CD4-positive, alpha-beta memory T cell (primary cell): ENCODE data around the gene MYO5A. TPM values are rescaled to one million over a fixed set of nuclear protein-coding genes. Genes with fewer than 3 reads are reported as not detected.

Experiments used
- CTCF ChIA-PET: fragments of 350-600 bp; sonication (Branson Sonifier 250); formaldehyde crosslinking; loops from one replicate; lab custom pipeline; 2021; ENCODE audit warnings: inconsistent platforms; ENCODE audit not compliant: partially characterized antibody; lab: Charles Lee
- POLR2A ChIA-PET: fragments of 350-600 bp; sonication (Branson Sonifier 250); formaldehyde crosslinking; loops from one replicate; lab custom pipeline; 2021; ENCODE audit not compliant: partially characterized antibody; lab: Charles Lee
- DNase-seq, 5 donors: peaks; one replicate each; pipeline versions ENCODE4 v3.0.0 to v3.0.0-alpha.2; 2020 to 2022; ENCODE audit warnings: mixed read lengths in 1 of 5
- H3K27ac ChIP-seq: one replicate; pipeline ENCODE4 v1.7.0; 2013; ENCODE audit warnings: low read depth, low read length
- H3K27me3 ChIP-seq: 2 replicates; pipeline ENCODE4 v1.7.0; 2013; ENCODE audit warnings: mild to moderate bottlenecking, low read length, moderate library complexity; ENCODE audit not compliant: insufficient read depth
- H3K36me3 ChIP-seq: 2 replicates; pipeline ENCODE4 v1.7.0; 2013; ENCODE audit warnings: mild to moderate bottlenecking, low read length, moderate library complexity; ENCODE audit not compliant: insufficient read depth
- H3K4me1 ChIP-seq: 2 replicates; pipeline ENCODE4 v1.7.0; 2013; ENCODE audit warnings: mild to moderate bottlenecking, low read length, moderate library complexity; ENCODE audit not compliant: insufficient read depth
- H3K4me3 ChIP-seq, 2 donors: one replicate each; pipeline ENCODE4 v1.7.0; 2013; ENCODE audit warnings: low read length in 2 of 2, mild to moderate bottlenecking in 1 of 2
- H3K9me3 ChIP-seq, 2 donors: one replicate each; pipeline ENCODE4 v1.7.0; 2013; ENCODE audit warnings: low read length in 2 of 2, control low read depth in 1 of 2; ENCODE audit not compliant: control insufficient read depth in 1 of 2
- H3K27ac Mint-ChIP-seq, 7 donors: one replicate each; pipeline ENCODE4 v1.8.0; 2020 to 2021; ENCODE audit warnings: mixed read lengths in 7 of 7, mild to moderate bottlenecking in 6 of 7, inconsistent platforms in 3 of 7, moderate library complexity in 3 of 7
- H3K27me3 Mint-ChIP-seq, 2 donors: one replicate each; pipeline ENCODE4 v1.8.0; 2020 to 2021; ENCODE audit warnings: mixed read lengths in 2 of 2
- H3K36me3 Mint-ChIP-seq, 2 donors: one replicate each; pipeline ENCODE4 v1.8.0; 2020 to 2021; ENCODE audit warnings: mixed read lengths in 2 of 2, inconsistent platforms in 1 of 2, mild to moderate bottlenecking in 1 of 2
- H3K4me1 Mint-ChIP-seq, 4 donors: one replicate each; pipeline ENCODE4 v1.8.0; 2020 to 2021; ENCODE audit warnings: mixed read lengths in 4 of 4, mild to moderate bottlenecking in 1 of 4
- H3K4me3 Mint-ChIP-seq, 8 donors: one replicate each; pipeline ENCODE4 v1.8.0; 2020 to 2021; ENCODE audit warnings: mixed read lengths in 8 of 8, mild to moderate bottlenecking in 7 of 8, moderate library complexity in 6 of 8, inconsistent platforms in 3 of 8
- H3K9me3 Mint-ChIP-seq, 8 donors: one replicate each; pipeline ENCODE4 v1.8.0; 2020 to 2021; ENCODE audit warnings: mixed read lengths in 8 of 8, mild to moderate bottlenecking in 5 of 8, inconsistent platforms in 3 of 8, moderate library complexity in 1 of 8
- intact Hi-C: fragments of 100-400 bp; cut with micrococcal nuclease; formaldehyde crosslinking; loops from one replicate; pipeline ENCODE4 v1.15.1; 2023
- polyA plus RNA-seq, 2 donors: library from polyadenylated mRNA; unstranded; fragments of 300-500 nt; fragmentation: Illumina TruSeq; gene quantifications; one replicate each; pipeline ENCODE4 v1.2.3, GENCODE V29; 2021
- total RNA-seq, 2 experiments: library from RNA; stranded (reverse); gene quantifications; one replicate each; pipeline ENCODE4 v1.2.3, GENCODE V29; 2021

MYO5A gene
- total and polyA plus RNA-seq, 4 experiments from 2014 or later: 3.6 to 43.9 (median 25.6) TPM

DNA sequence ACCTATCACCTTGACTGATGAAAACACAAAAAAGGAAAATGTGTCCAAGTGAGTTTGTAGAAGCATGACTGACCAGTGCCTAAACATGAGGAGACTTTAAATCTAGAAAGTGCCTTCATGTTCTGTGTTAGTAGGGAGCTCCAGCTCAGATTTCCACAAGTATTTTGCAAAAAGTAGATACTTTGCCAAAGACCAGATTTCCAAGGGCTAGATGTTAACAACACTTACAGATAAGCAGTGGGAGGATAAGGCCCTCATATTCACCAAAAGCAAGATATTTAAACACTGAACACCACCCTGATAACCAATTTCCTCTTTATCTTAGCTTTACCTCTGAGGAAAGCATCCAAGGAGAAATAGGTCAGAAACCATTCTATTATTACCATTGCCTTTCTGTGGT is 91.0 kb downstream of the MYO5A start:
- Mint-ChIP-seq H3K27ac (peak overlapping the region in 2 of 7 donors; percentile 28 to 42), H3K27me3 (no peaks in the 10 kb centered on the region), H3K9me3 (no peaks in the 10 kb centered on the region), H3K4me3 (no peak overlapping the region), H3K36me3 (peaks cover 3 to 11% of the 10 kb centered on the region in 2 donors), H3K4me1 (peaks cover 38 to 62% (median 51%) of the 10 kb centered on the region in 4 donors)
- no peak overlapping the region for H3K27ac ChIP-seq
- ChIA-PET POLR2A (interaction anchor here (1.0 kb wide), 1 partner anchor 14 kb away, joined by 3 read pairs; no protein-coding TSS in a partner anchor), CTCF (no interaction called here)
- no peaks in the 10 kb centered on the region for H3K9me3 ChIP-seq
- no peak overlapping the region for H3K4me3 ChIP-seq
- H3K36me3 ChIP-seq: no peaks in the 10 kb centered on the region
- DNase-seq: no peak
- H3K4me1 ChIP-seq: peaks cover 19% of the 10 kb centered on the region
- intact Hi-C loops: no loop called here
- H3K27me3 ChIP-seq: no peaks in the 10 kb centered on the region

DNA sequence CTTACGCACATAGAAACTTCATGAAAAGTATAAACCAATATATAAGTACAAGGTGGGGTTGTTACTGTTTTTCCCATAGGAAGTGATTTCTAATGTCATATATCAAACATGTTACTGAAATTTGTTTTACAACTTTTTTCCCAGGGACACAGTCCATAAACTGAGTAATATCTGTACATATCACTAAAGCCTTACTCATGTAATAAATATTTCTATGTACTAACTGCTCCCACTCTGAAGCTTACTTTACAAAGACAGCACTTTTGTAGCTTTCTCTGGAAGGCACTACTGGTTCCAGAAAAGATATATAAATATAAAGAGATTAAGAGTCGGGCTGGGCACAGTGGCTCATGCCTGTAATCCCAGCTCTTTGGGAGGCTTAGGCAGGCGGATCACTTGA is 91.7 kb downstream of the MYO5A start:
- Histone ChIP-seq H3K4me3 (no peak overlapping the region), H3K9me3 (no peaks in the 10 kb centered on the region), H3K27ac (no peak overlapping the region), H3K36me3 (no peaks in the 10 kb centered on the region), H3K4me1 (peaks cover 13% of the 10 kb centered on the region), H3K27me3 (no peaks in the 10 kb centered on the region)
- no peak for DNase-seq
- intact Hi-C loops: no loop called here
- no peak overlapping the region for H3K4me3 Mint-ChIP-seq
- peaks cover 37 to 63% (median 49%) of the 10 kb centered on the region in 4 donors for H3K4me1 Mint-ChIP-seq
- no peaks in the 10 kb centered on the region for H3K27me3 Mint-ChIP-seq
- H3K36me3 Mint-ChIP-seq: peaks cover 6 to 13% of the 10 kb centered on the region in 2 donors
- ChIA-PET CTCF (no interaction called here), POLR2A (interaction anchor here (1.0 kb wide), 1 partner anchor 13 kb away, joined by 3 read pairs; no protein-coding TSS in a partner anchor)
- no peaks in the 10 kb centered on the region for H3K9me3 Mint-ChIP-seq
- H3K27ac Mint-ChIP-seq: no peak overlapping the region

DNA sequence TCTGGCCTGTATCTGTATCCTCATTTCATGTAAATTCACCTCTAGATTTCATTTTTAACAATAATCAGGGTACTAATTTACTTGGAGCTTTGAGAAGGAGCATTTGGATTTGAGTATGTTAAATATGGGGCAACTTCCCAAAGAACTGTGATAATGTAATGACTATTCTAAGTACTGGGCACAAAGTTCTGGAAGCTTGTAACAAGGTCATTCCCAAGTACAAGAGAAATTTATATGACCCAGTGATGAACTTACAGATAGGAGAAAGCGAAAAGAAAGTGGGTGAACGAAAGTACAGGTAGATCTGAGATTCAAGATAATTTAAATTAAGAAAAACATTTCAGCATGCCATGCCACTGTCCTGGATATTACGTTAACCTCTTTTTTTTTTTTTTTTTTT is 93.8 kb downstream of the MYO5A start:
- no peaks in the 10 kb centered on the region for H3K9me3 Mint-ChIP-seq
- intact Hi-C loops: loop anchor here (5.0 kb wide), 1 partner anchor 92 kb away; the partner anchor contains the start of gene MYO5A
- ChIA-PET CTCF (interaction anchor here (1.5 kb wide), 1 partner anchor 9 kb away, joined by 3 read pairs; no protein-coding TSS in a partner anchor), POLR2A (no interaction called here)
- Histone ChIP-seq H3K27me3 (no peaks in the 10 kb centered on the region), H3K9me3 (no peaks in the 10 kb centered on the region), H3K36me3 (peaks cover 2% of the 10 kb centered on the region), H3K4me3 (no peak overlapping the region), H3K4me1 (peaks cover 12% of the 10 kb centered on the region), H3K27ac (no peak overlapping the region)
- no peaks in the 10 kb centered on the region for H3K27me3 Mint-ChIP-seq
- no peak for DNase-seq
- peaks cover 32 to 51% (median 36%) of the 10 kb centered on the region in 4 donors for H3K4me1 Mint-ChIP-seq
- H3K27ac Mint-ChIP-seq: no peak overlapping the region
- peaks cover 11 to 14% of the 10 kb centered on the region in 2 donors for H3K36me3 Mint-ChIP-seq
- H3K4me3 Mint-ChIP-seq: no peak overlapping the region

DNA sequence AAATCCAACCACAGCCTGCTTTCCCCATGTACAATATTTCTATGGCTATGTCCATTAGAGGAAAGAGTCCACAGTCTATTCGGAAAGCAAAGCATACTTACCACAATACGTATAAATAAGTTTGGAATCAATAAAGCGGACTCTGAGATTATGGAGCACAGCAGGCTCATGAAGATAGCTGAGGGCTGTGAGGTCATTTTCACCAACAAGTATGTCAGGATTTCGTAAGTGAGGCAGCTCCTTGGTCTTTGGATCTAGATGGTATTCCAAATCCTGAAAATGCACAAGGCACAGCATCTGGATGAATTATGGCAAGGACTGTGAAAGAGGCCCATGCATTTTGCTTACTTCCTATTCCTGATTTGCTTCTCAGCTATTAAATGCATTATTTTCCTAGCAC is 100.4 kb downstream of the MYO5A start:
- Histone ChIP-seq H3K27me3 (no peaks in the 10 kb centered on the region), H3K27ac (no peak overlapping the region), H3K9me3 (no peaks in the 10 kb centered on the region), H3K4me1 (no peaks in the 10 kb centered on the region), H3K4me3 (no peak overlapping the region), H3K36me3 (peaks cover 9% of the 10 kb centered on the region)
- DNase-seq: no peak
- intact Hi-C loops: no loop called here
- H3K4me1 Mint-ChIP-seq: peaks cover 7 to 12% (median 11%) of the 10 kb centered on the region in 4 donors
- POLR2A ChIA-PET: no interaction called here
- H3K36me3 Mint-ChIP-seq: peaks cover 35 to 50% of the 10 kb centered on the region in 2 donors
- H3K9me3 Mint-ChIP-seq: no peaks in the 10 kb centered on the region
- CTCF ChIA-PET: no interaction called here
- H3K27ac Mint-ChIP-seq: no peak overlapping the region
- no peaks in the 10 kb centered on the region for H3K27me3 Mint-ChIP-seq
- no peak overlapping the region for H3K4me3 Mint-ChIP-seq

DNA sequence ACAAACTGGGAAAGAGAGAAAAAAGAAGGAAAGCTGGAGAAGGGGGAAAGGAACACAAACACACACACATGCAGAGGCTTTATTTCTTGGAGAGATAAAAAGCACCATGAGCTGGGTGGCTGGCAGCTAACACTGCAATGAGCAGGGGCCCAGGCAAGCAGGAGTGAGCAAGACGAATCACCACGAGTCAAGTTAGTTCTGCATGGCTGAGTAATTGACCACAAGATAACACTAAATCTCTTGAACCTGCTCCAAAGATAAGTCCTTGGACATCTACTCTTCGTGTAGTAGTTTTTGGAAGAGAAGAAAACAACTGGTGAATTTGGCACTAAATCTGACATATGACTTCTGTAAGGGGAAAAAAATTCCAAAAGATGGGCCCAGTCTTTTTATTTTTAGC is 100.9 kb downstream of the MYO5A start:
- ChIA-PET CTCF (no interaction called here), POLR2A (no interaction called here)
- Mint-ChIP-seq H3K9me3 (no peaks in the 10 kb centered on the region), H3K27ac (peak overlapping the region in 1 of 7 donors; percentile 14), H3K4me3 (no peak overlapping the region), H3K36me3 (peaks cover 34 to 50% of the 10 kb centered on the region in 2 donors), H3K27me3 (no peaks in the 10 kb centered on the region), H3K4me1 (peaks cover 7 to 11% (median 9%) of the 10 kb centered on the region in 4 donors)
- intact Hi-C loops: no loop called here
- H3K4me3 ChIP-seq: no peak overlapping the region
- no peaks in the 10 kb centered on the region for H3K4me1 ChIP-seq
- H3K9me3 ChIP-seq: no peaks in the 10 kb centered on the region
- DNase-seq: no peak
- H3K27me3 ChIP-seq: no peaks in the 10 kb centered on the region
- H3K27ac ChIP-seq: no peak overlapping the region
- peaks cover 9% of the 10 kb centered on the region for H3K36me3 ChIP-seq

DNA sequence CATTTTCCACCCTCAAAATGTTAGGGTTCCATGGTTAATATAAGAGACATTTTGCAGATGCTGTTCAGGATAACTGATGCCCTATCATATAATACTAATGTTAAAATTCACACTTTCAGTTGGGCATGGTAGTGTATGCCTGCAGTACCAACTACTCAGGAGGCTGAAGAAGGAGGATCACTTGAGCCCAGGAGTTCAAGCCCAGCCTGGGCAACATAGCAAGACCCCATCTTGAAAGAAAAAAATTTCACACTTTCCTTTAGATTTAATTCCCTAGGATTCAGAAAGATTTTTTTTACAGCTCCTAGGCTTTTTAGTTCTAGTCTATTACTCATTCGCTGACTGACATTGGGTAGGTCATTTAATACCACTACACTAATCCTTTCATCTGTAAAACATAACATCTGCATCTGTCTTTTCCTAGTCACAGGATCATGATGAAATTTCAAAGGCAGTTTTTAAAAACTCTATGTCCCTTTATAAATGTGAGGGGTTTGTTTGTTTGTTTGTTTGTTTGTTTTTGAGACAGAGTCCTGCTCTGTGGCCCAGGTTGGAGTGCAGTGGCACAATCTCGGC is 103.7 kb downstream of the MYO5A start:
- Mint-ChIP-seq H3K4me3 (no peak overlapping the region), H3K9me3 (no peaks in the 10 kb centered on the region), H3K27ac (no peak overlapping the region), H3K27me3 (no peaks in the 10 kb centered on the region), H3K4me1 (peaks cover 0 to 5% (median 1%) of the 10 kb centered on the region in 4 donors), H3K36me3 (peaks cover 42 to 56% of the 10 kb centered on the region in 2 donors)
- no peak overlapping the region for H3K27ac ChIP-seq
- no peaks in the 10 kb centered on the region for H3K27me3 ChIP-seq
- H3K4me3 ChIP-seq: no peak overlapping the region
- peaks cover 7% of the 10 kb centered on the region for H3K36me3 ChIP-seq
- CTCF ChIA-PET: no interaction called here
- POLR2A ChIA-PET: no interaction called here
- no peaks in the 10 kb centered on the region for H3K4me1 ChIP-seq
- H3K9me3 ChIP-seq: no peaks in the 10 kb centered on the region
- intact Hi-C loops: no loop called here
- DNase-seq: no peak

DNA sequence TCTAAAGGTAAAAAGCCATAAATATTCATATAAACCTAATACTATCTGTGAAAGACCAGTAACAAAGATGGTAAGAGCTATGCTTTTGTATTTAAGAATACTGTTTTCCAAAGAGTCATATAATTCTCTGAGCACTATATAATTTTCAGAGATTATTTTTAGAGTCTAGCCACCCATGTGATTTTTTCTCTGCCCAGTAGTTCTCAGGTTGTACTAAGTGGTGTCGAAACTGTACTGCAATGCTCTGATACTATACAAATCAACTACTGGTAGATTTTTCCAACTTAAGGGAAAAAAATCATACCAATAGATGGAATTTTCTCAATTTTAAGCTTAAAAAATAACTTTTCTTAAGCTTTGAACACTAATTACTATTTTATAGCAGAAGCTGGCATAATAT is 104.8 kb downstream of the MYO5A start:
- peaks cover 0 to 5% (median 1%) of the 10 kb centered on the region in 4 donors for H3K4me1 Mint-ChIP-seq
- no peaks in the 10 kb centered on the region for H3K4me1 ChIP-seq

More for the DNA sequence above, 104.8 kb downstream of the MYO5A start:
- intact Hi-C loops: no loop called here
- no peak overlapping the region for H3K27ac ChIP-seq
- H3K27me3 ChIP-seq: no peaks in the 10 kb centered on the region
- DNase-seq: no peak
- Mint-ChIP-seq H3K4me3 (no peak overlapping the region), H3K9me3 (no peaks in the 10 kb centered on the region), H3K27me3 (no peaks in the 10 kb centered on the region), H3K36me3 (peaks cover 35 to 49% of the 10 kb centered on the region in 2 donors), H3K27ac (no peak overlapping the region)
- no peaks in the 10 kb centered on the region for H3K9me3 ChIP-seq
- CTCF ChIA-PET: no interaction called here
- no peak overlapping the region for H3K4me3 ChIP-seq
- peaks cover 4% of the 10 kb centered on the region for H3K36me3 ChIP-seq
- POLR2A ChIA-PET: interaction anchor here (0.7 kb wide), 1 partner anchor 14 kb away, joined by 3 read pairs; no protein-coding TSS in a partner anchor
